CD4-positive, alpha-beta T cell (primary cell): Measurements from ENCODE around the gene BAG1. TPM values are rescaled to one million over a fixed set of nuclear protein-coding genes. Genes with fewer than 3 reads are reported as not detected.
A peak's percentile ranks its signal among the peaks of the same experiment; 100 is the strongest.

Source experiments
- ATAC-seq: fragments of 200-7000 bp; cut with Tn5 transposase; one replicate; pipeline ENCODE4 v1.10.0; 2022; ENCODE audit warnings: mild to moderate bottlenecking; ENCODE audit not compliant: poor library complexity
- CTCF ChIA-PET: fragments of 350-600 bp; sonication (Branson Sonifier 250); formaldehyde crosslinking; loops from one replicate; lab custom pipeline; 2021; ENCODE audit warnings: antibody characterized with exemption, inconsistent platforms; lab: Charles Lee
- POLR2A ChIA-PET: fragments of 350-600 bp; sonication (Branson Sonifier 250); formaldehyde crosslinking; loops from one replicate; lab custom pipeline; 2021; ENCODE audit warnings: antibody characterized with exemption, inconsistent platforms; lab: Charles Lee
- DNase-seq, 14 experiments: peaks; one replicate each; pipeline ENCODE4 v3.0.0-alpha.2; 2013 to 2020; ENCODE audit warnings: mixed read lengths in 2 of 14
- H3K27ac ChIP-seq, 2 donors: one replicate each; pipeline versions ENCODE4 v1.5.1 to v1.7.0; 2013; ENCODE audit warnings: low read length in 2 of 2, low read depth in 1 of 2, mild to moderate bottlenecking in 1 of 2
- H3K27me3 ChIP-seq, 2 experiments: 1 replicate in 1 of 2; 2 replicates in 1 of 2; pipeline versions ENCODE4 v1.6.1 to v1.7.0; 2013; ENCODE audit warnings: low read length in 2 of 2, control low read depth in 1 of 2, mild to moderate bottlenecking in 1 of 2, moderate library complexity in 1 of 2; ENCODE audit not compliant: insufficient read depth in 2 of 2, control insufficient read depth in 1 of 2
- H3K36me3 ChIP-seq: one replicate; pipeline ENCODE4 v1.6.1; 2013; ENCODE audit warnings: low read length, control low read depth; ENCODE audit not compliant: insufficient read depth
- H3K4me1 ChIP-seq: one replicate; pipeline ENCODE4 v1.6.1; 2013; ENCODE audit warnings: low read length, control low read depth; ENCODE audit not compliant: insufficient read depth
- H3K4me3 ChIP-seq: one replicate; pipeline ENCODE4 v1.5.1; 2013; ENCODE audit warnings: mild to moderate bottlenecking, low read length, moderate library complexity
- H3K9me3 ChIP-seq, 2 experiments: 1 replicate in 1 of 2; 2 replicates in 1 of 2; pipeline versions ENCODE4 v1.6.1 to v1.7.0; 2013; ENCODE audit warnings: low read length in 2 of 2, mild to moderate bottlenecking in 2 of 2, control low read depth in 1 of 2, moderate library complexity in 1 of 2; ENCODE audit not compliant: control insufficient read depth in 1 of 2, insufficient read depth in 1 of 2
- H3K27ac Mint-ChIP-seq: one replicate; pipeline ENCODE4 v1.8.0; 2020; ENCODE audit warnings: mixed read lengths
- H3K27me3 Mint-ChIP-seq: one replicate; pipeline ENCODE4 v1.8.0; 2021; ENCODE audit warnings: mixed read lengths
- H3K36me3 Mint-ChIP-seq: one replicate; pipeline ENCODE4 v1.8.0; 2021; ENCODE audit warnings: low read depth, mixed read lengths
- H3K4me1 Mint-ChIP-seq: one replicate; pipeline ENCODE4 v1.8.0; 2021; ENCODE audit warnings: low read depth, mixed read lengths
- H3K4me3 Mint-ChIP-seq: one replicate; pipeline ENCODE4 v1.8.0; 2020; ENCODE audit warnings: mild to moderate bottlenecking, mixed read lengths
- H3K9me3 Mint-ChIP-seq: one replicate; pipeline ENCODE4 v1.8.0; 2020; ENCODE audit warnings: mixed read lengths
- intact Hi-C, 2 experiments: fragments of 100-400 bp; cut with DNase I in 1 of 2; cut with micrococcal nuclease in 1 of 2; formaldehyde crosslinking; loops; one replicate each; pipeline versions ENCODE4 v1.15.1 to v1.9.0; 2023 to 2025; cut with DNase I, micrococcal nuclease
- total RNA-seq, 174 experiments: library from RNA in 2 of 174; stranded (reverse) in 2 of 174; gene quantifications; one replicate each; pipeline ENCODE4 v1.2.3 and lab custom pipeline; 2021 to 2026
- TF ChIP-seq, protein P1 (sequence below): fragments of 200-600 bp; IDR thresholded peaks from one replicate; pipeline ENCODE4 v1.8.0; 2022; ENCODE audit warnings: antibody characterized with exemption, mild to moderate bottlenecking

Gene BAG1
- total RNA-seq, 2 experiments from 2014 or later = 58.0 to 61.4 TPM

DNA sequence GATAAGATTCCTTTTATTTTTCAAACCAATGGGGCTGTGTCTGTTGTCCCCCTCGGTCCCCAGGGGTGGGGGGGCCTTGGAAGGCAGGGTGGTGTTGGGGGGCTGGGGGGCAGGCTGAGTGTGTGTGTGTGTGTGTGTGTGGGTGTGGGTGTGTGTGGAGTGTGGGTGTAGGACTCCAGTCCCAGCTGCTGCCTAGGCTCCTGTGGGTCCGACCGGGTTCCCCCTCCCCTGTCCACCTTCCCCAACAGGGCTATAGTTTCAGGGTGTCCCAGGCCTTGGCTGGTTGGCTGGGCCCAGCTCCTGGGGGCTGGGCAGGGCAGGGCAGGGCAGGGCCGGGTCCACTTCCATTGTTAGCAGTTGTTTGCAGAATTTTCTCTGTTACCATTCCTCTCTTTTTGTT, 23.7 kb upstream of the BAG1 start:
- CTCF ChIA-PET = interaction anchor here (1.6 to 2.0 kb wide), 4 partner anchors 12 to 87 kb away, joined by 4 to 8 read pairs (median 6); partner anchors contain the start of genes BAG1 and CHMP5
- Histone ChIP-seq H3K9me3 (no peaks in the 10 kb centered on the region), H3K27me3 (no peaks in the 10 kb centered on the region), H3K36me3 (peaks cover 9% of the 10 kb centered on the region), H3K4me3 (no peak overlapping the region), H3K4me1 (peaks cover 47% of the 10 kb centered on the region), H3K27ac (peak overlapping the region in 1 of 2 donors; percentile 94)
- Mint-ChIP-seq H3K4me1 (peaks cover 44% of the 10 kb centered on the region), H3K27ac (peak overlapping the region; percentile 99), H3K27me3 (no peaks in the 10 kb centered on the region), H3K9me3 (no peaks in the 10 kb centered on the region), H3K4me3 (no peak overlapping the region), H3K36me3 (peaks cover 42% of the 10 kb centered on the region)
- peak in 1 of 14 experiments; percentile 34 for DNase-seq
- POLR2A ChIA-PET = interaction anchor here (1.0 to 1.8 kb wide), 2 partner anchors 24 to 186 kb away, joined by 4 to 6 read pairs; partner anchors contain the start of genes BAG1, CHMP5 and NOL6
- intact Hi-C loops = loop anchor here in 1 of 2 experiments (5.0 to 10.0 kb wide), 3 partner anchors 179 to 713 kb away; partner anchors contain the start of gene NDUFB6
- TF ChIP-seq, protein P1, sequence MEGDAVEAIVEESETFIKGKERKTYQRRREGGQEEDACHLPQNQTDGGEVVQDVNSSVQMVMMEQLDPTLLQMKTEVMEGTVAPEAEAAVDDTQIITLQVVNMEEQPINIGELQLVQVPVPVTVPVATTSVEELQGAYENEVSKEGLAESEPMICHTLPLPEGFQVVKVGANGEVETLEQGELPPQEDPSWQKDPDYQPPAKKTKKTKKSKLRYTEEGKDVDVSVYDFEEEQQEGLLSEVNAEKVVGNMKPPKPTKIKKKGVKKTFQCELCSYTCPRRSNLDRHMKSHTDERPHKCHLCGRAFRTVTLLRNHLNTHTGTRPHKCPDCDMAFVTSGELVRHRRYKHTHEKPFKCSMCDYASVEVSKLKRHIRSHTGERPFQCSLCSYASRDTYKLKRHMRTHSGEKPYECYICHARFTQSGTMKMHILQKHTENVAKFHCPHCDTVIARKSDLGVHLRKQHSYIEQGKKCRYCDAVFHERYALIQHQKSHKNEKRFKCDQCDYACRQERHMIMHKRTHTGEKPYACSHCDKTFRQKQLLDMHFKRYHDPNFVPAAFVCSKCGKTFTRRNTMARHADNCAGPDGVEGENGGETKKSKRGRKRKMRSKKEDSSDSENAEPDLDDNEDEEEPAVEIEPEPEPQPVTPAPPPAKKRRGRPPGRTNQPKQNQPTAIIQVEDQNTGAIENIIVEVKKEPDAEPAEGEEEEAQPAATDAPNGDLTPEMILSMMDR = no peak
- ATAC-seq = no peak

DNA sequence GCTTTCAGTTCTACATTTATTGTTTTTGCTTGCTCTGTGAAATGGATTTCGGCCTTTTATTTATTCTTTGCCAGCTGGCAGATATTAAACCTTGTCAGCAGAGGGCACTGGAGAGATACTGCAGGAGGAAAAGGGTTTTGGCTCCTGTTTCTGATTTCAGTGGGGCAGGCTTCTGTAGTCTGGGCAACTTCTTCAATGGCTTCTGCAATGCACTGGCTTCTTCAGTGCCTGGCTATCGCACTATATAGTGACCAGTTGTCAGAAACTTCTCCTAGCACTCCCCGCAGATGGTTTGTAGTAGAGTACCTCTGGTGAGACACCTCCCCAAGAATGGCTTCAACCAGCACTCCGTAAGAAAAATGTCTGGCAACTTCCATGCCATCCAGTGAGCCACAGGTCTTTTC, 22.6 kb upstream of the BAG1 start:
- Histone ChIP-seq H3K27me3 (no peaks in the 10 kb centered on the region), H3K4me3 (no peak overlapping the region), H3K36me3 (peaks cover 10% of the 10 kb centered on the region), H3K27ac (peak overlapping the region in 1 of 2 donors; percentile 11), H3K4me1 (peaks cover 36% of the 10 kb centered on the region), H3K9me3 (no peaks in the 10 kb centered on the region)
- CTCF ChIA-PET = interaction anchor here (0.6 to 2.0 kb wide), 19 partner anchors 9 to 180 kb away, joined by 3 to 17 read pairs (median 4); partner anchors contain the start of genes BAG1 and CHMP5
- H3K27ac Mint-ChIP-seq = peak overlapping the region; percentile 99
- DNase-seq (peak in 11 of 14 experiments; percentile 13 to 84 (median 45)), ATAC-seq (no peak)
- no peaks in the 10 kb centered on the region for H3K9me3 Mint-ChIP-seq
- POLR2A ChIA-PET = interaction anchor here (0.6 to 1.8 kb wide), 4 partner anchors 9 to 212 kb away, joined by 3 to 6 read pairs (median 4); partner anchors contain the start of genes BAG1, CHMP5 and NOL6
- TF ChIP-seq, protein P1 = peak; percentile 84
- peak overlapping the region; percentile 78 for H3K4me3 Mint-ChIP-seq
- no peaks in the 10 kb centered on the region for H3K27me3 Mint-ChIP-seq
- H3K36me3 Mint-ChIP-seq = peaks cover 43% of the 10 kb centered on the region
- intact Hi-C loops = loop anchor here (2.0 to 10.0 kb wide), 4 partner anchors 180 to 712 kb away; partner anchors contain the start of gene NDUFB6 (in 1 of the 2)
- peaks cover 33% of the 10 kb centered on the region for H3K4me1 Mint-ChIP-seq

DNA sequence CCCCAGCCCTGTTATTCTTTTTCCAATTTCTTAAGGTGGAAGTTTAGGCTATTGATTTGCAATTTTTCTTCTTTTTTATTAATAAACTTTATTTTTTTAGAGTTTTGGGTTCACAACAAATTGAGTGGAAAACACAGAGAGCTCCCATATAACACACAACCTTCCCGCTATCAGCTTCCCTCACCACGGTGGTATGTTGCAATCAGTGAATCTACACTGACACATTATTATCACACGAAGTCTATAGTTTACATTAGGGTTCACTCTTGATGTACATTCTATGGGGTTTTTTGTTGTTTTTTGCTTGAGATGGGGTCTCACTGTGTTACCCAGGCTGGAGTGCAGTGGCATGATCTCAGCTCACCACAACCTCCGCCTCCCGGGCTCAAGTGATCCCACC, 21.0 kb upstream of the BAG1 start:
- DNase-seq (no peak), ATAC-seq (no peak)
- TF ChIP-seq, protein P1 = no peak
- Histone ChIP-seq H3K36me3 (peaks cover 20% of the 10 kb centered on the region), H3K4me3 (no peak overlapping the region), H3K27me3 (no peaks in the 10 kb centered on the region), H3K27ac (no peak overlapping the region), H3K9me3 (no peaks in the 10 kb centered on the region), H3K4me1 (peaks cover 20% of the 10 kb centered on the region)
- intact Hi-C loops = loop anchor here in 1 of 2 experiments (5.0 to 10.0 kb wide), 3 partner anchors 182 to 711 kb away; partner anchors contain the start of gene NDUFB6
- H3K27ac Mint-ChIP-seq = no peak overlapping the region
- H3K36me3 Mint-ChIP-seq = peaks cover 44% of the 10 kb centered on the region
- H3K4me1 Mint-ChIP-seq = peaks cover 19% of the 10 kb centered on the region
- ChIA-PET CTCF (no interaction called here), POLR2A (interaction anchor here (1.5 kb wide), 1 partner anchor 209 kb away, joined by 3 read pairs; the partner anchor contains the start of gene SMU1)
- H3K4me3 Mint-ChIP-seq = no peak overlapping the region
- no peaks in the 10 kb centered on the region for H3K27me3 Mint-ChIP-seq
- H3K9me3 Mint-ChIP-seq = no peaks in the 10 kb centered on the region
